ENCODE data around the gene TLE7.

The TLE7 gene

DNA sequence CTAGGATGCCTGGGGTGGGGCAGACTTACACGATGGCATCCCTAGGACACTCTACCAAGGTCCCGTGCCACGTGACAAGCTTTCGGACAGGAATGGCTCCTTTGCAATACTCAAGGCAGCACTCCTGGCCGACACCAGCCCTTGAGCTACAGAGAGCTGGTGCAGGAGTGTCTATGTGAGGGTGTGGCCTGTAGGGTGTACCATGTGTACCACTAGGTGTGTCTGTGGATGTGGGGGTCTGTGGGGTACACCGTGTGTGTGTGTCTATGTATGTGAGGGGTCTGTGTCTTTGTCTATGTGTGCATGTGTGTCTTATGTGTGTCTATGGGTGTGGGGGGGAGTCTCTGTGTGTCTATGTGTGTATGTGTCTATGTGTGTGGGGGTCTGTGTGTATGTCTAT lies 1.9 kb upstream of the TLE7 start:
- DNase-seq: no peak

DNA sequence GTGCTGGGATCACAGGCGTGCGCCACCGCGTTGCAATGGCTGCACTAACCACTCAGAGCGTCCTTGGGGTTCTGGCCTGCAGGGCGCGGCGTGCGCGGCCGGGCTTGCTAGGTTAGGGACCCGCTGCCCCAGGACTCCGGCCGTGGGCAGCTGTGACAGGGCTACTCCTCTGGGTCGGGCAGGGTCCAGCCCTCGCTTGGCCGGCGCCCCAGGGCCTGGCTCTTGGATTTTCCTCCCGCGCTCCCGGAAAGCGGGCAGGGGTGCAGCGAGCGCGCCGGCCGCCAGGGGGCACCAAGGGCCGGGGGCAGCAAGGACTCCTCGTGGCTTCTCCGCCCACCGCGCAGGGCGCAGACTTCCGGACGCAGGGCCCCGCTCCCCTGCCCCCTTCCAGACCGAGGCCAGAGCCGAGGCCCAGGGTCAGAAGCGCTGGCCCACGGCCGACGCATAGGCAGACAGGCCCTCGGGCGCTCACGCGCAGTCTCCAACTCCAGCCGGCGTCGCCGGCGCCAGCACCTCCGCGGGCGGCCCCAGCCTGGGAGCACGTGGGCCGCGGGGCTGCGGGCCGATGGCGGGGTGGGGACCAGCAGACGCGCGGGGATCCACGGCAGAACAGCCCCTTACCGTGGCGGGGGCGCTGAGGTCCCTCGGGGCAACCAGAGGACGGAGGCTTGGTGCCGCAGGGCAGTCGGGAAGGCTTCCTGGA lies 355 bp downstream of the TLE7 start:
- DNase-seq: no peak

DNA sequence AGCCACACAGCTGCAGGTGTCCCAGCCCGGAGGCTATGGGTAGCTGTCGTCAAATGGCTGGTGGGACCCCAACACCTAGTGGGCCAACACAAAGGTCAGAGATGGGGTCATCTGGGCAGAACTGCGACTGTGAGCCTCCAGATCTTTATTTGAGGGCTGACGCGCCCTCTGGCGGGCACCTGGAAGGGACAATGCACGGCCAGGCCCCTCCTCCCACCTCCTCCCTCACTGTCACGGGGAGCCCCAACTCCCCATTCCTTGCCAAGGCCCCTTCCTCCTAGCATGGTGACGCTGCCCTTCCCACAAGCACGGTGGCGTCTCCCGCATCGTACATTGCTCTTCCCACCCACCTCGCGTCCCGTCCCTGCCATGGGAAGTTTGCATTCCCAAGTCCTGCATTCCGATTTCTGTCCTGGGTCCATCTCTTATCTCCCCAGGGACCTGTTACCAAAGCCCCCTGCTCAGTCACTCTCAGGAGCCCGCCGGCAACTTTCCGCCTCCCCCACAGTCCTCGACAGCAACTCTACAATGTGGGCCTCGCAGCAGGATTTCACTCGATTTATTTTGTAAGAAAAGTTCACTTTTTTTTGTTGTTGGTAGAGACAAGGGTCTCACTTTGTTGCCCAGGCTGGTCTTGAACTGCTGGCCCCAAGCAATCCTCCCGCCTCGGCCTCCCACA lies 1.0 kb downstream of the TLE7 start:
- DNase-seq: no peak

DNA sequence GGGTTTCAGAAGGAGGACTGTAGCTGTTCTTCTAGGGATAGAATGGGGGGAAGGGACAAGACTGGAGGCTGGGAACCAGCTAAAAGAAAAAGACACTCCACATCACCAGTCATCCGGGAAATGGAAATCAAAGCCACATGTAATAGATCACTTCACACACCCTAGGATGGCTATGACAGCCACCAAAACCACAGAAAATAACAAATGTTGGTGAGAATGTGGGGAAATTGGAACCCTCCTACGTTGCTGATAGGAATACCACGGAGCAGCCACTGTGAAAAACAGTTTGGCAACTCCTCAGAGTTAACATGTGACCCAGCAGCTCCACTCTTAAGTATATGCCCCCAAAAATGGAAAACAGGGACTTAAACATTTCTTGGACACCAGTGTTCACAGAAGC lies 2.3 kb downstream of the TLE7 start:
- DNase-seq: no peak

DNA sequence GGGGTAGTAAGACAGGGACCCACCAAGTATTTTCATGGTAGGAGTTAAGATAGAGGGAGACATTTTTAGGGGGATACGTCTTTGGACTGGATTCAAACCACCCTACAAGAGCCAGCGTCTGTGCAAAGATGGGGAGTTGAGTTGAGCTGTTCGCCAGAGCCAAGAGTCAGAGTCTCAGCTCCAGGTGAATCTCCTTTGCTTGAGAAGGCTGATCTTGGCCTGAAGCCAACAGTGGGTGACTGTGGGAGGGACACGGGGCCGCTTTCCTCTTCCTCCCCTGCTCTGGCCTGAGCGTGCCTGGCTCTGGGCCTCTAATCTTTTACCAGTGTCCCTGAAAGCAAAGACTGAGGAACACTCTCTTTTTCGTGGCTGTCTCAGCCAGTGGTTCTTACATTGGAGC lies 5.4 kb downstream of the TLE7 start:
- no peak for DNase-seq

DNA sequence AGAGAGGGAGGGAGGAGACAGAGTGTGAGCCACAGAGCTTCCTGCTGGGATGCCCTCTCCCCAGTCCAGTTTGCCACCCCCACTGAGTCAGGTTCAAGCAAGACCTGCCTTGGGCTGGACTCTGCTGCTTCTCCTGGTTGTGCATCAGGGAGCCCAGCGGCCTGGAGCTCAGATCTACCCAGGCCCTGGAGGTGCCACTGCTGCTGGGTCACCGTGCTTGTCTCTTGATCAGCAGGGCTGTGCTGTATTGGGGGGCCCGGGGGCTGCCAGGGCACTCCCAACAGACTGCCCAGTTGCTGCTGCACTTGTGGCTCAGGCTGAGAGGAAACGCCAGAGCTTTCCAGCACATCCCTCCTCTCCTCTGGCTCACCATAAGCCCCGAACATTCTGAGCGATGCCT lies 8.9 kb downstream of the TLE7 start:
- DNase-seq: no peak

DNA sequence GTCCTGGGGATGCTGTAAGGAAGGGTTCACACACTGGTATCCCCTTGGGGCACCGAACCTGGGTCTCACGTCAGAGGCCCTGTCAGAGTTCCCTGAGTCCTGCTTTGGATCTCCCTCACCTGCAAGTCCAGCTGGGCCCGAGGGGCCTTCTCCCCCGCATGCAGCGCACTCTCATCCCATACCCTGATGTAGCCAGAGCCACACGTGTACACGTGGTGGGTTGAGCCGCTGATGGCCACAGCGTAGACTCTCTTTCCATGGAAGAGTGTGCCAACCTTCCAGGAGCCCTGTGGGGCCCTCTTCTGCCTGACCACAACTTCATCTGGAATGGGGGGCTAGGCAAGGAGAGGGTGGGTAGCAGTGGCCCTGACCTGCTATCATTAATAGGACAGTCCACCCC lies 9.9 kb downstream of the TLE7 start:
- no peak for DNase-seq

DNA sequence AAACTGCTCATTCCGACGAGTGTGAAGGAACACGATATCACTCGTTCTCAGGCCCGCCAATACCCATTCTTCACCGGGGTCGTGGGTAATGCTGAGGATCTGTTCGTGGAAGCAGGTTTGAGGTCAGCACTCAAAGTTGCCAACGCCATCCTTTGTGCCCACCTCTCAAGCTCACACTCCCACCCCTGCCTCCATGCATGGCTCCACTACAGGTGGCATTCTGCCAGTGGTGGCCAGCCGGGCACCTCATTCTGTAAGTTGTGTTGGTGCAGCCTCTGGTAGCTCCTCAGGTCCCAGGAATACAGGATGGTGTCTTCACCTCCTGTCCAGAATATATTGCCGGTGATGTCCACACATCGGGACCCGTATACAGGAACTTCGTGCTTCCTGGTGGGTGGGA lies 10.7 kb downstream of the TLE7 start:
- DNase-seq: no peak

DNA sequence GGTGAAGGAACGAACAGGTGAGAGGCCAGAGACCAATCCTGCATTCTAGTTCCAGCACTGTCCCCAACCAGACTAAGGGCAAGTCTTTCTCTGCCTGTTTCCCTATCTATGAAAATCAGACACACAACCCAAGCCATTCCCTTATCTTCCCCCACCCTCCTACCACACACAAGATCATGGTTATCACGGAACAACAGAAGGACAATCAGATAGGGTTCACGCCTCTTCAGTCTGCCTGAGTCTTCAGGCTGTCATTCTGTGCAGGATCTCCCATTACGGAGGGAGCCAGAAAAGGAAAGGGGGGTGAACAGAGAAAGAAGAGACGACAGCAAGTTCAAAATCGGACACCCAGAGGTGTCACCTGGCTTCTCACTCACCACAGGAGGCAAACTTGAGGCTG lies 11.1 kb downstream of the TLE7 start:
- DNase-seq: no peak

DNA sequence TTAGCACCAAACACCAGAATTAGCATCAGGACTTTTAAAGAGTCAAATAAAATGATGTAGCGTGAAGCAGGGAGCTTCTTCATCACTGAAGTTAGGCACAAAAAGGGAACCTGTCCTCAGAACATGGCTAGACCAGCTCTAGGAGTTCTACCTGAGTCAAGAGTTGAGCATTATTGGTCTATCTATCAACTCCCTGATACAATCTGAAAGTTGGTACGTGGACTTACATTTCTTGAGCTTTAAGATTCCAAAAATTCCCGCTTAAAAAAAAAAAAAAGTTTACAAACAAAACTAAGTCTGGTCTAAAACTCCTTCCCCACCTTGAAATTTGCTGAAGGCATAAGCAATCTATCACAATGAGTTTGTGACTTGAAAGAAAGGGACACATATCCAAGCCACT lies 12.3 kb downstream of the TLE7 start:
- DNase-seq: no peak

DNA sequence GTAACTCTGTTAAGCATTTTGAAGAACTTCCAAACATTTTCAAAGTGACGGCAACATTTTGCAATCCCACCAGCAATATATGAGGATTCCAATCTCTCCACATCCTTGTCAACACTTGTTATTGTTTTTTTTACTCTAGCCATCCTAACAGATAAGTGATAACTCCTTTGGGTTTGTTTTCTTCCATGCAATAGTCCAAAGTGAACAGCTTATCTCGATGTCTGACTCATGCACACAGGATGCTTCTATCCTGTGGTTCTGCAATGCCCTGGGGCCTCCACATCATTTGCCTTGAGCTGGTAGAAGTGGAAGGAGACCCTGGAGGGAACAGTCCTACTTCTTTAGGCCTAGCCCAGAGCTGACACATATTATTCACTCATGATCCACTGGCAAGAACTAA lies 13.0 kb downstream of the TLE7 start:
- DNase-seq: no peak

DNA sequence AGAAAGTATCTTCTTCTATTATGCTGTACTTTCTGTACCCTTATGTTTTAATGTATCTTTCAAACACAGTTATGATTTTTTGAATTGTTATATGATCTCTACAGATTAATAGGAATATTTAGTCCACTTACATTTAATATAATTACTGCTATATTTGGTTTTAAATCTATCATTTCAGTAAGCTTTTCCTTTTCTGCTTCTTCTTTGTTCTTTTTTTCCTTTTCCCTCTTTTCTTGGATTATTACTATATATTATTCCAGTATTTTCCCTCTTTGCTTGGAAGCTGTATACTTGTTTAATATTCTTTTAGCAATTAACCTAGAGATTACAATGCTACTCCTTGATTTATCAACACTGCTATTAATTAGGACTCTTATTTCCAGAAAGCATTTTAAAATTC lies 13.5 kb downstream of the TLE7 start:
- DNase-seq: no peak

DNA sequence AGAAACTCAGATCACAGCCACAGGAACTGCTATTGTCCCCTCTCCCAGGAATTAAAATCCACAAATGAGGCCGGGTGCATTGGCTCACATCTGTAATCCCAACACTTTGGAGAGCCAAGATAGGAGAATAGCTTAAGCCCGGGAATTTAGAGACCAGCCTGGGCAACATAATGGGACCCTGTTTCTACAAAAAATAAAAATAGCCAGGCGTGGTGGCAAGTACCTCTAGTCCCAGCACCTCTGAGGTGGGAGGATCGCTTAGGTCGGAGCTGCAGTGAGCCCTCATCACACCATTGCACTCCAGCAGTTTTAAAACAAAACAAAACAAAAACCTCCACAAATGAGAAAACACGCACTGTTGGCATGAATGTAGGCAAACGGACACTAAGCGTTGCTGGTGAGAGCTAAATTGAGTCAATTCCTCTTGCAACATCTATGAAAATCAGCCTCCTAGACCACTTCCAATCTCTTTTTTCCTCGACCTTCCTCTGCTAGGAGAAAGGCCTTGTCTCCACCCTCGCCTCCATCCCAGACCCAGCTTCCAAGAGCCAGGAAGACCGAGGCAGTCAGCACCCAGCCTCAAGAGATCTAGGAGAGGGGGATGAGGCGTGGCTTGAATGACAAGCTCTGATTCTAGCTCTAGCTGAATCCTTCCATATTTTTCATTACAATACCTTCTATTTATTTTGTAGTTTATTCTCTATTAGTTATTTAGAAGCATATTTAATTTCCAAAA lies 14.8 kb downstream of the TLE7 start:
- DNase-seq: no peak

DNA sequence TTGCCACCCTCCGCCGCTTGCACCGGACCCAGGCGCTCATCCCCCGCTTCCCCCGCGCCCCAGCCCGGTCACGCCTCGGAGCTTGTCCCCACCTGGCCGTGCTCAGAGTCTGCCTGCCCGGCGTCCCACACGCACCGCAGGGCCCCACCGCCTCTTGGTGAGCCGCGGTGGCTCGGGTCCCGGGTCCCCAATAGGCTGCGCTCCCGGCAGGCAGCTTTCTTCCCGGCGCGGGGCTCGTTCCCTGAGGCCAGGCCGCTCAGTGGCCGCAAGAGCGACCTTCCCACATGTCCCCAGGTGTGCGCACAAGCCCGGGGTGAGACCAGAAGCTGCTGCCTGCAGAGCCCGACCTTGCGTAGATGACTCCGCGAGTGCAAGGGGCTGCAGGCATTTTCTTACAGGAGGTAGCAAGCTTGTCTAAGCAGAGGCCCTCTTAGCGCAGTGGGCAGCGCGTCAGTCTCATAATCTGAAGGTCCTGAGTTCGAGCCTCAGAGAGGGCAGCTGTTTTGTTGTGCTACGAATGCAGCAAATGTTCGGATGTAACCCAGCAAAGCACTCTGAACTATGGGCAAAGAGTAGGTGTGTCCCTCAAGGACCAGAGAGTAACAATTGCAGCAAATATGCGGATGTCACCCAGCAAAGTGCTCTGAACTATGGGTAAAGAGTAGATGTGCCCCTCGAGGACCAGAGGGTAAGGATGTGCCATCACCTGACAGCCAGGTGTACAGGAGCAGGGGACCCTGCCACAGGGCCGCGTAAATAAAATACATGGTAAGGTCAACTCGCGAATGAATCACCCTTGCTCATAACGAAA lies 15.6 kb downstream of the TLE7 start:
- DNase-seq: no peak

DNA sequence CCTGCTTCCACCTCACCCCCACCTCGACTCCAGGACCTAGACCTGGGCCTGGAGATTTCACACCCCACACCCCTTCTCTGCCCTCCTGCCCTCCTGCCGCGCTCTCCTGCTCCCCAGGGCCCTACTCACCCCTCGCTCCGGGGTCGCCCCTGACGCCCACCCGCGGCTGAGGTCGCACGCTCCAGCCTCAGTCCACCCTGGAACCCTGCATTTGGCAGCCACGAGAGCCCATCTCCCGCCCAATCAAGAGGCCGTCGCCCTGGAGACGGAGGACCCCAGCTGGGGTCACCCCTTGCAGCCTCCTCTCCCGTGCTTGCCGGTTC lies 16.1 kb downstream of the TLE7 start:
- DNase-seq: no peak

DNA sequence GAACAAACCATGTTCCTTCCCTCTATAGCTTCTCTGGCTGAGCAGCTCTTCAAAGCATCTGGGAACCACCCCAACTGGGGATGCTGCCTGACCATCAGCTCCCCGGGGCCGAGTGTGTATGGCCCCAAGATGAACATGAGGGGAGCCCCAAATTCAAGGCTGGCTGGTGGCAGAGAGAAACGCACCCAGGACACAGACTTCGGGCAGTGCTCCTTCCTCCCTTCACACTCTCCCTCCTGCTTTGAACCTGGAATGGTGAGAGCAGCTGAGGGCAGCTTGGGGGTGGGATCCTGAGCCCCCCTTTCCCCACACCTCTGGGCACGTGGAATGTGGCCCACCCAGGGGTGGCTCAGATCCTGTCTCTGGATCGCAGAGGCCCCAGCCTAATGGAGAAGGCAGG lies 17.2 kb downstream of the TLE7 start:
- no peak for DNase-seq

DNA sequence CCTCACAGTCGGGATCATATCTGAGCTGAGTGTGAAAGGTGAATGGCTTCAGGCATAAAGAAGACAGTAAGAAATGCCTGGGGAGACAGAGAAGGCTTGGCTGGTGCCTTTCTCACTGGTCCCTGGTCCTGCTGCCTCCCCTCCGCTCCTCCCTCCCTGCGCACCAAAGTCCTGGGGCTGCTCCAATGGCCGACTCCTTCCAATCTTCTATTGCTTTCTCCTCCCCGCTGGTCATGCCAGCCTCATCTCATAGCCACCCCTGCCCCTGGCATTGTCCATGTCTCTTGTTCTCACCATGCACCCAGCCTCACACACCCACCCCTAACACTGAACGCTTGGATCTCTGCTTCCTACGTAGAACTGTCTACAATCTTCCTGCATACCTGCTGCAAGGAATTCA lies 18.0 kb downstream of the TLE7 start:
- DNase-seq: no peak

DNA sequence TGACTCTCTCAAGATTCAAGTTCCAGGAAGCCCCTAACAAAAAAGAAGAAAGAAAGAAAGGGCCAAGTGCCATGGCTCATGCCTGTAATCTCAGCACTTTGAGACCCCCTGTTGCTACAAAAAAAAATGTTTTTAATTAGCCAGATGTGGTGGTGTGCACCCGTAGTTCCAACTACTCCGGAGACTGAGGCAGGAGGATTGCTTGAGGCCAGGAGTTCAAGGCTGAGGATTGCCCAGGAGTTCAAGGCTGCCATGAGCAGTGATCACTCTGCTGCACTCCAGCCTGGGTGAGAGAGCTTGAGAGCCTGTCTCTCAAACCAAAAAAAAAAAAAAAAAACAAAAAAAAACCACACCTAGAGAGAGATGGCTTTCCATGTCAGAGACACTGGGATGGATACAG lies 18.8 kb downstream of the TLE7 start:
- DNase-seq: no peak

DNA sequence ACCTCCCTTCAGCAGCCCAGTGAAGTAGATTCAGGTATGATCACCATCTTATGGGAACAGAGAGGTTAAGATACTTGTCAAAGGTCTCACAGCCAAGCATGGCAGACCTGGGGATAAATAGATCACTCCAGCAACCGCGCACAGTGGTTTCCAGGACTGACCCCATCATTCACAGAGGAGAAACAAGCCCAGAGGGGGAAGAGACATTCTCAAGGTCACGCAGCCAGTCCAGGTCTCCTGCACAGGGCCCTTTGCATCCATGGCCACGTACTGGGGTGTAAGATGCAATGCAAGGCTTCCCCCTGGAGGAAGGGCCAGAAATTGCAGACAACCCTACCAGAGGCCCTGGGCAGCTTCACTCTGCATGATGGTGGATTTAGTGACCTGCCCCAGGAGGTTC lies 19.9 kb downstream of the TLE7 start:
- no peak for DNase-seq

DNA sequence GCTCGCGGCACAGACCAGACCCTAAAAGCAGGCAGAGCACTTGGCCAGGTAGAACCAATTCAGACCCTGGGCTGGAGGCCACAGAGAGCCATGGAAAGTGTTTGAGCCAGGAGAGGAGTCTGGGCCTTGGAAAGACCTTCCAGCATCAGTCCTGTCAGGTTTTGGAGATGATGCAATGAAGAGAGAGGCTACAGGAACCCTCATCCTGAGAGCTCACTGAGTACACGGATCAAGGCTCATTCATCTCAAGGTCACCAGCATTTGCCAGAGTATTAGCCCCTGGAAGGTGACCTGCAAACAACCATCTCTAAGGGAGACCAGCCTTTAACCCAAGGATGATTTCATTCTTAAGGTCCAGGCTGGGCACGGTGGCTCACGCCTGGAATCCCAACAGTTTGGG lies 27.8 kb downstream of the TLE7 start:
- DNase-seq: no peak

DNA sequence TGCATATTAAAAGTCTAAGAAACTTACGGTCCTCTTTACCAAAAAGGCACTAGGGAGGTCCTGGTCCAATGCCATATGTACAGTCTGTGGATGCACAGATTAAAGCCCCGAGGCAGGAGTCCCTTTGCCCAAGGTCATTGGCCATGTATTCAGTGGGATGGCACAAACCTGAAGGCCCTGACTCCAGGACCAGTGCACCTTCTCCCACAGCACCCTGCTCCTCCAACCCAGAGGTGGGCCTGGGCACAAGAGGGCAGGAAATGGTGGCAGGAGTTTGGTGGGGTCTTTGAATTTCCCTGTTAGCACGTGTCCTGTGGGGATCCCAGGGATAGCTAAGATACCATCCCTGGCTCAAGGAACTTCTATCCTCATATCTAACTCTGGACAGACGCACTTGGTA lies 28.5 kb downstream of the TLE7 start:
- DNase-seq: no peak

DNA sequence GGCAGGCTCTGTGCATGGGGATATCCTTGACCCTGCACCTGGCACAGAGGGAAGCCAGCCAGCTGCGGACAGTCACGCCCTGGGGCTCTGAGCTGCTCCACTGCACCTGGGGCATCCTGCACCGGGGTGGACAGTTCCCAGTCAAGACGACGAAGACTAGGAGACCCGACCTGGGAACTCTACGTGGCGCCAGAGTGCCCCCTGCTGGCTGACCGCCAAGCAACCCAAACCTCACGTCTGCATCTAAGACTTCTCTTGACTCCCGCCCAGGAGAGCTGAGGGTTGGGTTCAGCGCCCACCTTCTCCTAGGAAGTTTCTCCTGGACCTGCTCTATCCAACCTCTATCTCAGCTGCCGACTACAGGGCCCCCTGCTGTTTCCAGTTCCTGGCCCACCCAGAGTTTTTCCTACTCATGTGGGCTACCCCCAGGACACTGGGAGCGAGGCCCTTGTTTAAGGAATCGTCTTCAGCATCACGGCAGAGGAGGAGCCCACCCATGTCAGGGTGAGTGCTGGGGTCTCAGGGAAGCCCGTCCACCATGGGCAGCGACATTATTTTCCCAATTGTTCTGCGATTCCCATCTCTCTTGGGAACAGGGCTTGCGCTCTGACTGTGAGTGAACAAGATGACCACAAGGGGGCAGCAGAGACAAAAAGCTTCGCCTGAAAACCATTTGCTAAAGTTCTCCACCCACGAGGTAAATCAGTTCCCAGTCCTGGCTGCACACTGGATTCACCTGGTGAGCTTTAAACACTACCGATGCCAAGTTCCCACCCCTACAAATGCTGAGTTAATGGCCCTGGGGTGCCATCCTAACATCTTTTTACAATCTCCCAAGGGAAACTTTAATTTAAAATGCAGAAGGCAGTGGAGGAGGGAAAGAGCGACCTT lies 29.3 kb downstream of the TLE7 start:
- peak; percentile 38 for DNase-seq

DNA sequence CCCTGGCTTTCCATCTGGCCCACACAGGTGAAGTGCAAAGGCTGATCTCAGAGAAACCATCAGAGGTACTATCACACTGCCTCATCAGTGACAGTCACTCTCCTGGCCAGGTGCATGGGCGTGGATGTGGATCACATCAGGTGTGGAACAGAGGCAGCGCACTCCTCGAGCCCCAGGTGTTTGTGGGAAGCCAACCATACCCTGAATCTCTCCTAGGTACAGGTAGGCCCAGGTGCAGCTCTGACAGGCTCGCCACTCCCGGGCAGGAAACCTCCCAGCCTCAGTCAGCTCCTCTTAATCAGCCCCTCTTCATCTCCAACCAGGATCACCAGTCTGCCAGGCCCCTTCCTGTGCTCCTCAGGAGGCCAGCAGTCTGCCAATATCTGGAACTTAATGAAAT lies 31.7 kb downstream of the TLE7 start:
- no peak for DNase-seq
